ENCODE data around the gene ZBTB47. TPM values are rescaled to one million over a fixed set of nuclear protein-coding genes. Genes with fewer than 3 reads are reported as not detected.

ZBTB47 gene
- total RNA-seq, 2 donors from 2014 or later = 84.2 to 108 TPM

DNA sequence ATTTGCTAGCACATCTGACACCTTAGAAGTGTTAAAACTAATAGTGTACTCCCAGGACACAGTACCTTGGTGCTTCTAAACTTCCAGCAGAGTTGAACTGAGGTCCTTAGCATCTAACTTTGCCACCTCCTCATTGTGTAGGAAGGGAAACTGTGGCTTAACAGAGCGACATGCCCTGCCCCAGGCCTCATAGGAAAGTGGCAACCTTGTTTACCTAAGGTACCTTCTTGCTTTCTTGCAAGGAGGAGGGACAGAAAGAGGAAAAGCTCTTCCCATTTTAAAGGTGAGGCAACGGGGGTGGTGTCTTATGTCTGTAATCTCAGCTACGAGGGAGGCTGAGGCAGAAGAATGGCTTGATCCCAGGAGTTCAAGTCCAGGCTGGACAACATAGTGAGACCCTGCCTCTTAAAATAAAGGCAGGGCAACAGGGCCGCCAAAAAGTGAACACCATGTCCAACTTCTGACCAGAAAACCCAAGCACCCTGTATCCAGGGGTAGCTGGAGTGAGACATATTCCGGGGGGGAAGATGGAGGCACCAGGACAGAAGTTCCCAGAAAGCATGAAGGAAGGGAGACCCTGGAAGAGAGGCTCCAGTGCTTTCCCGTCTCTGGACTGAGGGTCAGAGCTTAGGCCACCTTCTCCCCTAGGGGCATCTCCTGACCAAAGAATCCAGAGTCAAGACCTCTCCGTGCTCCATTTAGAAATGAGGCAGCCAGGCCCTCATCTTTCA lies 31.3 kb downstream of the ZBTB47 start:
- no peaks in the 10 kb centered on the region for H3K36me3 ChIP-seq
- peaks cover 17 to 33% of the 10 kb centered on the region in 2 donors for H3K4me1 ChIP-seq (ENCODE audit: control insufficient read depth in 1 of 2, low read depth in 2 of 2)
- TF ChIP-seq, protein P1, sequence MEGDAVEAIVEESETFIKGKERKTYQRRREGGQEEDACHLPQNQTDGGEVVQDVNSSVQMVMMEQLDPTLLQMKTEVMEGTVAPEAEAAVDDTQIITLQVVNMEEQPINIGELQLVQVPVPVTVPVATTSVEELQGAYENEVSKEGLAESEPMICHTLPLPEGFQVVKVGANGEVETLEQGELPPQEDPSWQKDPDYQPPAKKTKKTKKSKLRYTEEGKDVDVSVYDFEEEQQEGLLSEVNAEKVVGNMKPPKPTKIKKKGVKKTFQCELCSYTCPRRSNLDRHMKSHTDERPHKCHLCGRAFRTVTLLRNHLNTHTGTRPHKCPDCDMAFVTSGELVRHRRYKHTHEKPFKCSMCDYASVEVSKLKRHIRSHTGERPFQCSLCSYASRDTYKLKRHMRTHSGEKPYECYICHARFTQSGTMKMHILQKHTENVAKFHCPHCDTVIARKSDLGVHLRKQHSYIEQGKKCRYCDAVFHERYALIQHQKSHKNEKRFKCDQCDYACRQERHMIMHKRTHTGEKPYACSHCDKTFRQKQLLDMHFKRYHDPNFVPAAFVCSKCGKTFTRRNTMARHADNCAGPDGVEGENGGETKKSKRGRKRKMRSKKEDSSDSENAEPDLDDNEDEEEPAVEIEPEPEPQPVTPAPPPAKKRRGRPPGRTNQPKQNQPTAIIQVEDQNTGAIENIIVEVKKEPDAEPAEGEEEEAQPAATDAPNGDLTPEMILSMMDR (IDR thresholded peaks at IDR 0.05) = no peak
- H3K27me3 ChIP-seq (replicated peaks; ENCODE audit: insufficient read depth) = no peaks in the 10 kb centered on the region
- no peak overlapping the region for H3K4me3 ChIP-seq
- ATAC-seq (ENCODE audit: insufficient number of reproducible peaks, low FRiP score, low read depth) (no peak), DNase-seq (ENCODE audit: low spot score) (no peak)
- peak overlapping the region; percentile 54 to 60 for H3K27ac ChIP-seq
- H3K9me3 ChIP-seq = no peaks in the 10 kb centered on the region

DNA sequence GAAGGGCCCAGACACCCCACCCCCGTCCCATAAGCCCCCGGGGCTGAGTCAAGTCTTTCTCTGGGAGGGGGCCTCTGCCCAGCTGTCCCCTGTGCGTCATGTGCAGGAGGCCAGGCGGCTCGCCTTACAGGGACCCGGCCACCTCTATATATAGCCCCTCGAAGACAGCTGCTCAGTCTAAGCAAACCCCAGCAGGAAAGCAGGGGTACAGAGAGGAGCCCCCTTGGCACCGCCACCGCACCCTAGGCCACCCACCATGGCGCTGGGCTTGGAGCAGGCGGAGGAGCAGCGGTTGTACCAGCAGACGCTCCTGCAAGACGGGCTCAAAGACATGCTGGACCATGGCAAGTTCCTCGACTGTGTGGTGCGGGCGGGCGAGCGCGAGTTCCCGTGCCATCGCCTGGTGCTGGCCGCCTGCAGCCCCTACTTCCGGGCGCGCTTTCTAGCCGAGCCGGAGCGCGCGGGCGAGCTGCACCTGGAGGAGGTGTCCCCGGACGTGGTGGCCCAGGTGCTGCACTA lies 31.9 kb downstream of the ZBTB47 start, which contains the start of gene KLHL40:
Gene KLHL40 (plus strand): TSS at position 175 of the 519 bp plus-strand sequence. CDS start 82 bp downstream, at position 257.
- TF ChIP-seq, protein P1 (IDR thresholded peaks at IDR 0.05) = no peak
- peaks cover 17 to 33% of the 10 kb centered on the region in 2 donors for H3K4me1 ChIP-seq (ENCODE audit: control insufficient read depth in 1 of 2, low read depth in 2 of 2)
- no peaks in the 10 kb centered on the region for H3K36me3 ChIP-seq
- peak within 1 kb of the TSS; percentile 54 to 60 for H3K27ac ChIP-seq
- ATAC-seq (ENCODE audit: insufficient number of reproducible peaks, low FRiP score, low read depth) (no peak), DNase-seq (ENCODE audit: low spot score) (no peak)
- no peaks in the 10 kb centered on the region for H3K27me3 ChIP-seq (replicated peaks; ENCODE audit: insufficient read depth)
- peak within 1 kb of the TSS; percentile 61 for H3K4me3 ChIP-seq
- H3K9me3 ChIP-seq = no peaks in the 10 kb centered on the region

DNA sequence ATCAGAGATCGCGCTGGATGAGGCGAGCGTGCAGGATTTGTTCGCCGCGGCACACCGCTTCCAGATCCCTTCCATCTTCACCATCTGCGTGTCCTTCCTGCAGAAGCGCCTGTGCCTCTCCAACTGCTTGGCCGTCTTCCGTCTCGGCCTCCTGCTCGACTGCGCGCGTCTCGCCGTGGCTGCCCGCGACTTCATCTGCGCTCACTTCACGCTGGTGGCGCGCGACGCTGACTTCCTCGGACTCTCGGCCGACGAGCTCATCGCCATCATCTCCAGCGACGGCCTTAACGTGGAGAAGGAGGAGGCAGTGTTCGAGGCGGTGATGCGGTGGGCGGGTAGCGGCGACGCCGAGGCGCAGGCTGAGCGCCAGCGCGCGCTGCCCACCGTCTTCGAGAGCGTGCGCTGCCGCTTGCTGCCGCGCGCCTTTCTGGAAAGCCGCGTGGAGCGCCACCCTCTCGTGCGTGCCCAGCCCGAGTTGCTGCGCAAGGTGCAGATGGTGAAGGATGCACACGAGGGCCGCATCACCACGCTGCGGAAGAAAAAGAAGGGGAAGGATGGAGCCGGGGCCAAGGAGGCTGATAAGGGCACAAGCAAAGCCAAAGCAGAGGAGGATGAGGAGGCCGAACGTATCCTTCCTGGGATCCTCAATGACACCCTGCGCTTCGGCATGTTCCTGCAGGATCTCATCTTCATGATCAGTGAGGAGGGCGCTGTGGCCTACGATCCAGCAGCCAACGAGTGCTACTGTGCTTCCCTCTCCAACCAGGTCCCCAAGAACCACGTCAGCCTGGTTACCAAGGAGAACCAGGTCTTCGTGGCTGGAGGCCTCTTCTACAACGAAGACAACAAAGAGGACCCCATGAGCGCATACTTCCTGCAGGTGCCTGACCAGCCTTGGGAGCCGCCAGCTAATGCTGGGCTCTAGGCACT lies 32.7 kb downstream of the ZBTB47 start:
- H3K27ac ChIP-seq = no peak overlapping the region
- DNase-seq (ENCODE audit: low spot score) = no peak
- H3K27me3 ChIP-seq (replicated peaks; ENCODE audit: insufficient read depth) = no peaks in the 10 kb centered on the region
- ATAC-seq (ENCODE audit: insufficient number of reproducible peaks, low FRiP score, low read depth) = no peak
- H3K9me3 ChIP-seq = no peaks in the 10 kb centered on the region
- TF ChIP-seq, protein P1 (IDR thresholded peaks at IDR 0.05) = no peak
- no peaks in the 10 kb centered on the region for H3K36me3 ChIP-seq
- peak overlapping the region; percentile 61 for H3K4me3 ChIP-seq
- peaks cover 17 to 33% of the 10 kb centered on the region in 2 donors for H3K4me1 ChIP-seq (ENCODE audit: control insufficient read depth in 1 of 2, low read depth in 2 of 2)

DNA sequence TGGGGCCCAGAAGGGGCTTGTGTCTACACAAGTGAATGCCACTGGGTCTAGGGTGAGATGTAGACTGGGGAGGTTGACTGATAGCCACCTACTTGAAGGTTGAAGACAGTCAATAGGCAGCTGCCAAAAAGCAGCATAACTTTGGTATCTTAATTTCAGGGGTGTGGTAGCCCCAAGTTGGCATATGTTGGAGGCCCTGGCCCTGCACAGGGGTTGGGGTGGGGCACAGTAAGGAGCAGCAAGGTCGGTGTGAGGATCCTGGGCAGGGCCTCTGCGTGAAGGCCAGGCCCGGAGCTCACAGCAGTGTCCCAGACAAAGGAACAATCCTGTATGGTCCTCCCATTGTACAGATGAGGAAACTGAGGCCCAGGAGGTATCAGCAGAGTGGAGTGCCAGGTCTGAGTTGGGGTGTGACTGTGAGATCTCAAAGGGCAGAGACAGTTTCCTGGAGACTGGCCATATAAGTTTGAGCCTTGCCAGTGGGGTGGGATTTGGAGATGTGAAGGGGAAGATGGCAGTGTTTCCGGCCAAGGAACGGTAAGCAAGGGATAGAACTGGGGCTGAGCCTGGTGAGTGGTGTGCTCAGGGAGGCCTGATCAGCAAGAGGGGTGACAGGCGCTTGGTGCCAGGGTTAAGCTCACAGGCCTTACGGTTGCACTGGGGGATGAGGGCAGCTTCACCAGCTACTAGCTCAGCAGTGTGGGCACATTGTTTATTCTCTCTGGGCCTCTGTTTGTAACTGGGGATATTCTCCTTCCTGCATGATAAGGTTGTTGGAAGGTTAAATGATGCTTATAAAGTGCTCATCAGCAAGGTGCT lies 33.5 kb downstream of the ZBTB47 start:
- Histone ChIP-seq H3K27me3 (replicated peaks; ENCODE audit: insufficient read depth) (no peaks in the 10 kb centered on the region), H3K9me3 (no peaks in the 10 kb centered on the region), H3K4me1 (ENCODE audit: control insufficient read depth in 1 of 2, low read depth in 2 of 2) (peaks cover 17 to 33% of the 10 kb centered on the region in 2 donors), H3K27ac (no peak overlapping the region), H3K4me3 (no peak overlapping the region), H3K36me3 (no peaks in the 10 kb centered on the region)
- TF ChIP-seq, protein P1 (IDR thresholded peaks at IDR 0.05) = no peak
- ATAC-seq (ENCODE audit: insufficient number of reproducible peaks, low FRiP score, low read depth) (no peak), DNase-seq (ENCODE audit: low spot score) (no peak)

Measured in thoracic aorta (tissue), 2 donors.